Purkinje cell (primary cell): ENCODE measurements around the gene GTF2H2. TPM values are rescaled to one million over a fixed set of nuclear protein-coding genes. Genes with fewer than 3 reads are reported as not detected.

Source experiments
- polyA plus RNA-seq: library from polyadenylated mRNA; unstranded; fragments of >200 nt; fragmentation: Nextera tagmentation; gene quantifications from 2 replicates; pipeline ENCODE4 v1.2.1, GENCODE V29; 2014

GTF2H2 gene
- 38.8 and 41.3 TPM in 2 replicates for polyA plus RNA-seq

DNA sequence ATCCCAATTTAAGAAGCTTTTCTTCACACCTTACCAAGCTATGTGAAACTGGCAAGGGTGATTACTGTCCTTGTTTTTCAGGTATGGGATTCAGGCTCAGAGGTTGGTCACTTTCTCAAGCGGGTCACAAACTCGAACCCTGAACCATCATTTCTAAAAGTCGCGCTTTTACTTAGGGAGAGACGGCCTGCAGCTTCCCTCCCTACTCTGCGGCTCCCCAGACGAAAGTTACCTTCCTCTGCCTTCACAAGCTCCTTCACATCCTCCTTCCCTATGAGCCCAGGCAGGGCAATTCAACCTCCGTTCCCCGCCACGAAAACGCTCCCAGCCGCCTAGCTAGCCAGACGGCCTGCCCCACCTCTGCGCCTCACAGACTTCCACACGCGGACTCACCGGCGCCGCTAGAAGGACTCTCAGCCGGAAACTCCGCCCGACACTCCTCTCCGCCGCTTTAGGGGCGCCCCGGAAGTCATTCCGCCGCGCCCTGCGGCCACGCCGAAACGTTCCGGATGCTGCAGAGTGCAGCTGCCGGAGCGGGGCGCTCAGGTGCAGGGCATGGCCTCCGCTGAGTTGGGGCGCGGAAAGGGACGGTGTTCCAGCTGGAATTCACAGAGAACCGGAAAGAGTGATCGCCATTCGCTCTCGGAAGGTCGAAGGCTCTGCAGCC lies at the start of gene GTF2H2:
TSS of gene GTF2H2 (minus strand) at position 415 of the 667 bp plus-strand sequence. CDS start 4,913 bp downstream, outside the sequence.

DNA sequence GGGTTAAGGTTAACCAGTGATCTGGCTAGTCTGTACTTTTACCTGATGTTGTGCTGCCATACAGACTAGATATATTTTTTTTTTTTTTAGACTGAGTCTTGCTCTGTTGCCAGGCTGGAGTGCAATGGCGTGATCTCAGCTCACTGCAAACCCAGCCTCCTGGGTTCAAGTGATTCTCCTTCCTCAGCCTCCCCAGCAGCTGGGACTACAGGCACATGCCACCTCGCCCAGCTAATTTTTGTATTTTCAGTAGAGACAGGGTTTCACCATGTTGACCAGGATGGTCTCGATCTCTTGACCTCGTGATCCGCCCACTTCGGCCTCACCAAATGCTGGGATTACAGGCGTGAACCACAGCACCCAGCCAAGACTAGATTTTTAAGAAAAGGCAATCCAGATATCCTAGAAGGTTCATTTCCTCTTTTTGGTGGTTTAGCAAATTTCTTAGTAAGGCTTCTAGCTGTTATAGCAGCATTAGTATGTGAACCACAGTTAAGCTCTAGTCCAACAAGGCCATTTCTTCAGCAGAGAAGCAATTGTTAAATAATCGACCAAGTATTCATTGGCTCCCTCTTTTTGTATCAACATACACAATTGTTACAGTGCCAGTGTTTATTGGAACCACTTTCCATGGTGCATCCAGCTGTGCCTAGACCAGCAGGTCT lies 42.1 kb downstream of the GTF2H2 start, which contains the start of gene NAIP:
TSS of gene NAIP (minus strand) at position 51 of the 665 bp plus-strand sequence. CDS start 12,424 bp downstream, outside the sequence.

Other genes starting within 250 kb of the GTF2H2 start
- 51.7 and 53.3 TPM in 2 replicates for gene SERF1A, start 167.0 kb downstream of the GTF2H2 start, polyA plus RNA-seq
- gene SMN1, start 142.6 kb downstream of the GTF2H2 start, polyA plus RNA-seq: 29.9 and 45.0 TPM in 2 replicates
- 1.5 and 7.6 TPM in 2 replicates for gene NAIP, start 42.3 kb downstream of the GTF2H2 start, polyA plus RNA-seq